ENCODE results near the gene CCDC40. TPM values are rescaled to one million over a fixed set of nuclear protein-coding genes. Genes with fewer than 3 reads are reported as not detected.

Gene CCDC40
- total and polyA plus RNA-seq, 2 of the 13 experiments (the other 11 are each of a cell fraction or from before 2014, with no cell fraction given) = 4.1 to 5.5 TPM

DNA sequence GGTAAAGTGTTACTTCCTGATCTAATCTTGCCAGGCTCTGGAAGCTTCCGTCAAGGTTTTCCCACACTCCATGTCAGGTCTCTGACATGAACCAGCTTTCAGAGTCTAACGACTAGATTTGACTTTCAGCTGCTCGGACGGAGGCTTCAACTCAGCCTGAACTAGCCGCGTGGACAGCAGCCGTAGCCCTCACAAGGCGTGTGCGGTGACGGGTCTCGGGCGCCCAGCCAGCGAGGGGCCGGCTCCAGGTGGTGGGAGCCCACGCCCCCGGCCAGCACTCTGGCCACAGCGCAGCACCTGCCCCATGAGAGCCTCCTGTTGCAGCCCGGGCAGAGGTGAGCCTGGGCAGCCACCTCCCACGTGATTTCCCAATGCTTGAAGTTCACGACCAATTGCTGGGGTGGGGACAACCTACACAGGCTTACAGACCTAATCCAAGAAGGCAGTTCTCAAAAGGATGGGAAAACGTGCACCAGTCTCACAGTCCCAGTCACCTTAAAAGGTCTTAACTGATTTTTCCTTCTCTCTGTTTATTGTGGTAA is 46.3 kb upstream of the CCDC40 start (continued):
- TF ChIP-seq ZKSCAN1 (IDR thresholded peaks at IDR 0.05; ENCODE audit: low read length) (no peak), SSRP1 (CRISPR knock-in tag; IDR thresholded peaks at IDR 0.05) (peak; percentile 87; the same call in 1 of the 2 replicates), MXI1 (IDR thresholded peaks at IDR 0.05; ENCODE audit: borderline replicate concordance, low read depth, low read length) (peak; percentile 38; the same call in 1 of the 3 replicates), CREM (IDR thresholded peaks at IDR 0.05) (0 out of 2 replicates have a peak, but pooled peaks have one; percentile 24), CREM (CRISPR knock-in tag; IDR thresholded peaks at IDR 0.05) (no peak), SRSF4 (IDR thresholded peaks at IDR 0.05; ENCODE audit: low read depth, low read length, poor library complexity, severe bottlenecking) (no peak), ZNF607 (CRISPR knock-in tag; IDR thresholded peaks at IDR 0.05; ENCODE audit: borderline replicate concordance) (peak; percentile 62; the same call in 1 of the 2 replicates), CBX5 (CRISPR knock-in tag; IDR thresholded peaks at IDR 0.05; ENCODE audit: borderline replicate concordance) (peak; percentile 76; the same call in 1 of the 2 replicates), ZNF441 (CRISPR knock-in tag; IDR thresholded peaks at IDR 0.05; ENCODE audit: borderline replicate concordance) (peak; percentile 71), ZMYM4 (CRISPR knock-in tag; IDR thresholded peaks at IDR 0.05) (peak; percentile 58), ONECUT2 (CRISPR knock-in tag; IDR thresholded peaks at IDR 0.05) (no peak)
- TF ChIP-seq, protein P1, sequence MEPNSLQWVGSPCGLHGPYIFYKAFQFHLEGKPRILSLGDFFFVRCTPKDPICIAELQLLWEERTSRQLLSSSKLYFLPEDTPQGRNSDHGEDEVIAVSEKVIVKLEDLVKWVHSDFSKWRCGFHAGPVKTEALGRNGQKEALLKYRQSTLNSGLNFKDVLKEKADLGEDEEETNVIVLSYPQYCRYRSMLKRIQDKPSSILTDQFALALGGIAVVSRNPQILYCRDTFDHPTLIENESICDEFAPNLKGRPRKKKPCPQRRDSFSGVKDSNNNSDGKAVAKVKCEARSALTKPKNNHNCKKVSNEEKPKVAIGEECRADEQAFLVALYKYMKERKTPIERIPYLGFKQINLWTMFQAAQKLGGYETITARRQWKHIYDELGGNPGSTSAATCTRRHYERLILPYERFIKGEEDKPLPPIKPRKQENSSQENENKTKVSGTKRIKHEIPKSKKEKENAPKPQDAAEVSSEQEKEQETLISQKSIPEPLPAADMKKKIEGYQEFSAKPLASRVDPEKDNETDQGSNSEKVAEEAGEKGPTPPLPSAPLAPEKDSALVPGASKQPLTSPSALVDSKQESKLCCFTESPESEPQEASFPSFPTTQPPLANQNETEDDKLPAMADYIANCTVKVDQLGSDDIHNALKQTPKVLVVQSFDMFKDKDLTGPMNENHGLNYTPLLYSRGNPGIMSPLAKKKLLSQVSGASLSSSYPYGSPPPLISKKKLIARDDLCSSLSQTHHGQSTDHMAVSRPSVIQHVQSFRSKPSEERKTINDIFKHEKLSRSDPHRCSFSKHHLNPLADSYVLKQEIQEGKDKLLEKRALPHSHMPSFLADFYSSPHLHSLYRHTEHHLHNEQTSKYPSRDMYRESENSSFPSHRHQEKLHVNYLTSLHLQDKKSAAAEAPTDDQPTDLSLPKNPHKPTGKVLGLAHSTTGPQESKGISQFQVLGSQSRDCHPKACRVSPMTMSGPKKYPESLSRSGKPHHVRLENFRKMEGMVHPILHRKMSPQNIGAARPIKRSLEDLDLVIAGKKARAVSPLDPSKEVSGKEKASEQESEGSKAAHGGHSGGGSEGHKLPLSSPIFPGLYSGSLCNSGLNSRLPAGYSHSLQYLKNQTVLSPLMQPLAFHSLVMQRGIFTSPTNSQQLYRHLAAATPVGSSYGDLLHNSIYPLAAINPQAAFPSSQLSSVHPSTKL (CRISPR knock-in tag; IDR thresholded peaks at IDR 0.05) = peak; percentile 91
- TF ChIP-seq, protein P2, sequence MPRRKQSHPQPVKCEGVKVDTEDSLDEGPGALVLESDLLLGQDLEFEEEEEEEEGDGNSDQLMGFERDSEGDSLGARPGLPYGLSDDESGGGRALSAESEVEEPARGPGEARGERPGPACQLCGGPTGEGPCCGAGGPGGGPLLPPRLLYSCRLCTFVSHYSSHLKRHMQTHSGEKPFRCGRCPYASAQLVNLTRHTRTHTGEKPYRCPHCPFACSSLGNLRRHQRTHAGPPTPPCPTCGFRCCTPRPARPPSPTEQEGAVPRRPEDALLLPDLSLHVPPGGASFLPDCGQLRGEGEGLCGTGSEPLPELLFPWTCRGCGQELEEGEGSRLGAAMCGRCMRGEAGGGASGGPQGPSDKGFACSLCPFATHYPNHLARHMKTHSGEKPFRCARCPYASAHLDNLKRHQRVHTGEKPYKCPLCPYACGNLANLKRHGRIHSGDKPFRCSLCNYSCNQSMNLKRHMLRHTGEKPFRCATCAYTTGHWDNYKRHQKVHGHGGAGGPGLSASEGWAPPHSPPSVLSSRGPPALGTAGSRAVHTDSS (CRISPR knock-in tag; conservative IDR thresholded peaks at IDR 0.05) = no peak
- TF ChIP-seq, protein P3, sequence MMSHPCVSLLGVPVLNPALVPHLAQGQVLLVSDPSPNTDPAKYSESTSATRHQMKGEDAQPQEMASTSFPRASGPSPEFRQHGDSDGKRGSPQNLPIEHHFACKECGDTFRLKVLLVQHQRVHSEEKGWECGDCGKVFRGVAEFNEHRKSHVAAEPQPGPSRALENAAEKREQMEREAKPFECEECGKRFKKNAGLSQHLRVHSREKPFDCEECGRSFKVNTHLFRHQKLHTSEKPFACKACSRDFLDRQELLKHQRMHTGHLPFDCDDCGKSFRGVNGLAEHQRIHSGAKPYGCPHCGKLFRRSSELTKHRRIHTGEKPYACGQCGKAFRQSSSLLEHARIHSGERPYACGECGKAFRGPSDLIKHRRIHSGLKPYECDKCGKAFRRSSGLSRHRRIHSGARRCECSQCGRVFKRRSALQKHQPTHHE (CRISPR knock-in tag; IDR thresholded peaks at IDR 0.05; ENCODE audit: borderline replicate concordance) = 0 out of 2 replicates have a peak, but pooled peaks have one; percentile 64
- TF ChIP-seq, protein P4, sequence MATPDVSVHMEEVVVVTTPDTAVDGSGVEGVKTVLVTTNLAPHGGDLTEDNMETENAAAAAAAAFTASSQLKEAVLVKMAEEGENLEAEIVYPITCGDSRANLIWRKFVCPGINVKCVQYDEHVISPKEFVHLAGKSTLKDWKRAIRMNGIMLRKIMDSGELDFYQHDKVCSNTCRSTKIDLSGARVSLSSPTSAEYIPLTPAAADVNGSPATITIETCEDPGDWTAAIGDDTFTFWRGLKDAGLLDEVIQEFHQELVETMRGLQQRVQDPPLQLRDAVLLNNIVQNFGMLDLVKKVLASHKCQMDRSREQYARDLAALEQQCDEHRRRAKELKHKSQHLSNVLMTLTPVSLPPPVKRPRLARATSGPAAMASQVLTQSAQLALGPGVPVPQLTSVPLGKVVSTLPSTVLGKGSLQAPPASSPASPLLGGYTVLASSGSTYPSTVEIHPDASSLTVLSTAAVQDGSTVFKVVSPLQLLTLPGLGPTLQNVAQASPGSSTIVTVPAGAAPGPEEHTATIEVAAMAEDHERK (CRISPR knock-in tag; IDR thresholded peaks at IDR 0.05; ENCODE audit: low read depth) = no peak
- TF ChIP-seq, protein P5, sequence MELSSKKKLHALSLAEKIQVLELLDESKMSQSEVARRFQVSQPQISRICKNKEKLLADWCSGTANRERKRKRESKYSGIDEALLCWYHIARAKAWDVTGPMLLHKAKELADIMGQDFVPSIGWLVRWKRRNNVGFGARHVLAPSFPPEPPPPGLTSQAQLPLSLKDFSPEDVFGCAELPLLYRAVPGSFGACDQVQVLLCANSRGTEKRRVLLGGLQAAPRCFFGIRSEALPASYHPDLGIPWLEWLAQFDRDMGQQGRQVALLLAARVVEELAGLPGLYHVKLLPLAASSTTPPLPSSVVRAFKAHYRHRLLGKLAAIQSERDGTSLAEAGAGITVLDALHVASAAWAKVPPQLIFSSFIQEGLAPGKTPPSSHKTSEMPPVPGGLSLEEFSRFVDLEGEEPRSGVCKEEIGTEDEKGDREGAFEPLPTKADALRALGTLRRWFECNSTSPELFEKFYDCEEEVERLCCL (CRISPR knock-in tag; IDR thresholded peaks at IDR 0.05; ENCODE audit: borderline replicate concordance) = no peak
